Loucy (cell line): ENCODE results near the gene LIM2.
"Not testable (repeated sequence)": the region's sequence is repeated elsewhere in the genome, so short reads cannot be mapped to it uniquely, and the experiment has no call there.

Experiments
- H2AFZ ChIP-seq: fragments of 200-600 bp; sonication (generic); 2 replicates; pipeline ENCODE4 v1.6.0; 2016; ENCODE audit warnings: antibody characterized with exemption, mild to moderate bottlenecking, low read length, moderate library complexity
- H3F3A ChIP-seq: fragments of 200-600 bp; 2 replicates; pipeline ENCODE4 v1.6.0; 2016; ENCODE audit warnings: antibody characterized with exemption, low read depth, mild to moderate bottlenecking
- H3K27me3 ChIP-seq: fragments of 200-600 bp; sonication (generic); 2 replicates; pipeline ENCODE4 v1.6.1; 2014; ENCODE audit warnings: low read length, mild to moderate bottlenecking; ENCODE audit not compliant: insufficient read depth, poor library complexity, severe bottlenecking
- H3K36me3 ChIP-seq: fragments of 200-600 bp; sonication (generic); 2 replicates; pipeline ENCODE4 v1.6.1; 2016; ENCODE audit warnings: low read length; ENCODE audit not compliant: insufficient read depth
- H3K4me1 ChIP-seq: fragments of 200-600 bp; sonication (generic); 2 replicates; pipeline ENCODE4 v1.5.1; 2014; ENCODE audit warnings: low read length, mild to moderate bottlenecking; ENCODE audit not compliant: insufficient read depth, poor library complexity, severe bottlenecking
- H3K4me2 ChIP-seq: fragments of 200-600 bp; sonication (generic); 2 replicates; pipeline ENCODE4 v1.6.0; 2014; ENCODE audit warnings: antibody characterized with exemption, low read length, low read depth, mild to moderate bottlenecking; ENCODE audit not compliant: poor library complexity, severe bottlenecking
- H3K4me3 ChIP-seq: fragments of 200-600 bp; sonication (generic); 2 replicates; pipeline ENCODE4 v1.5.1; 2014; ENCODE audit warnings: low read length, mild to moderate bottlenecking, mixed read lengths; ENCODE audit not compliant: poor library complexity, severe bottlenecking
- H3K79me2 ChIP-seq: fragments of 200-600 bp; sonication (generic); 2 replicates; pipeline ENCODE4 v1.6.1; 2014; ENCODE audit warnings: low read length; ENCODE audit not compliant: insufficient read depth
- H3K9ac ChIP-seq: fragments of 200-600 bp; sonication (generic); 2 replicates; pipeline ENCODE4 v1.6.0; 2014; ENCODE audit warnings: mild to moderate bottlenecking, low read depth, low read length, moderate library complexity; ENCODE audit not compliant: poor library complexity, severe bottlenecking
- H3K9me2 ChIP-seq: fragments of 200-600 bp; sonication (generic); replicated peaks from 2 replicates; pipeline ENCODE4 v1.6.1; 2016; ENCODE audit warnings: low read depth, low read length, mixed read lengths
- H3K9me3 ChIP-seq: fragments of 200-600 bp; sonication (generic); 2 replicates; pipeline ENCODE4 v1.6.1; 2014; ENCODE audit warnings: mild to moderate bottlenecking, antibody characterized with exemption, low read length, low read depth; ENCODE audit not compliant: insufficient read depth
- H4K20me1 ChIP-seq: fragments of 200-600 bp; sonication (generic); 2 replicates; pipeline ENCODE4 v1.6.0; 2014; ENCODE audit warnings: antibody characterized with exemption, low read length, mild to moderate bottlenecking; ENCODE audit not compliant: insufficient read depth, poor library complexity, severe bottlenecking
- CTCF ChIP-seq: fragments of 200-600 bp; sonication (generic); conservative IDR thresholded peaks from 2 replicates; pipeline ENCODE4 v1.5.1; 2014; ENCODE audit warnings: mild to moderate bottlenecking, antibody characterized with exemption, low read length
- EZH2phosphoT487 ChIP-seq: fragments of 200-600 bp; IDR thresholded peaks from 2 replicates; pipeline ENCODE4 v1.6.1; 2018; ENCODE audit warnings: antibody characterized with exemption, mild to moderate bottlenecking, moderate library complexity, borderline replicate concordance

LIM2 gene

GRCh38 chr19:51410950-51411748 lies 23.4 kb upstream of the LIM2 start:
- Histone ChIP-seq H2AFZ (no peak overlapping the region), H4K20me1 (no peaks in the 10 kb centered on the region)

DNA sequence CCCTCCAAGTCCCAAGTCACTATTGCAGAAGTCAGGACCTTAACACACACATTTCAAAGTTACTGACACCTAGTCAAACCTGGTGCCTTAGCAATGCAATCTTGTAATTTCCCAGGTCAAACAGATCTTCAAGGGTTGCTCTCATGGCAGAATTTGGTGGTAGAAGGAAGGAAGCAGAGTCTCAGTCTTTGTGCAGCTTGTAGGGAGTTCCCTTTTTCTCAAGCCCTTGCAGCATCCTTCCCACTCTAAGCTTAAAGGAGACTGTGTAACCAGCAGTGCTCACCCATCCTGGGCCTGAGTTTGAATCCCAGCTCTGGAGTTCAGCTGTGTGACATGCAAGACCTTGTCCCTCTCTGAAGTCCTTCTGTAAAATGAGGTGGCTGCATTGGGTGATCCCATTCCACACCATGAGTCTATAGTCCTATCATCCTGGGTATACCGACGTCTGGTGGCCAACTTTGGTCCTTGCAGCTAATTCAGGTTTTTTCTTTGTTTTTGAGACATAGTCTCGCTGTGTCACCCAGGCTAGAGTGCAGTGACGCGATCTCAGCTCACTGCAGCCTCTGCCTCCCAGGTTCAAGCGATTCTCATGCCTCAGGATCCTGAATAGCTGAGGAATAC lies 19.8 kb upstream of the LIM2 start:
- H3F3A ChIP-seq: no peaks in the 10 kb centered on the region
- H3K4me1 ChIP-seq: peaks cover 3% of the 10 kb centered on the region
- no peak overlapping the region for H3K4me3 ChIP-seq
- no peak overlapping the region for H3K9ac ChIP-seq
- no peak overlapping the region for H3K4me2 ChIP-seq
- H3K9me3 ChIP-seq: peaks cover 2% of the 10 kb centered on the region; the same call in 1 of the 2 replicates
- no peaks in the 10 kb centered on the region for H3K79me2 ChIP-seq
- H2AFZ ChIP-seq: peak overlapping the region; percentile 73
- H3K27me3 ChIP-seq: no peaks in the 10 kb centered on the region
- no peaks in the 10 kb centered on the region for H3K36me3 ChIP-seq
- TF ChIP-seq EZH2phosphoT487: no peak
- peak; percentile 80 for TF ChIP-seq CTCF
- H3K9me2 ChIP-seq: no peaks in the 10 kb centered on the region
- no peaks in the 10 kb centered on the region for H4K20me1 ChIP-seq

More at GRCh38 chr19:51410950-51411748, 23.4 kb upstream of the LIM2 start:
- Histone ChIP-seq H3K4me2 (no peak overlapping the region), H3K4me3 (no peak overlapping the region), H3K4me1 (peaks cover 3% of the 10 kb centered on the region), H3K9ac (no peak overlapping the region), H3K79me2 (no peaks in the 10 kb centered on the region), H3K9me3 (no peaks in the 10 kb centered on the region; the same call in 1 of the 2 replicates), H3K9me2 (no peaks in the 10 kb centered on the region), H3K27me3 (no peaks in the 10 kb centered on the region), H3F3A (no peaks in the 10 kb centered on the region), H3K36me3 (no peaks in the 10 kb centered on the region)
- TF ChIP-seq EZH2phosphoT487 (no peak), CTCF (no peak)

- TF ChIP-seq CTCF: no peak
- no peak for TF ChIP-seq EZH2phosphoT487
- H2AFZ ChIP-seq: no peak overlapping the region
- H3K27me3 ChIP-seq: no peaks in the 10 kb centered on the region
- H3K79me2 ChIP-seq: no peaks in the 10 kb centered on the region
- no peak overlapping the region for H3K4me2 ChIP-seq
- no peak overlapping the region for H3K4me3 ChIP-seq
- H4K20me1 ChIP-seq: no peaks in the 10 kb centered on the region
- peaks cover 8% of the 10 kb centered on the region; the same call in 1 of the 2 replicates for H3K9me3 ChIP-seq
- no peak overlapping the region for H3K9ac ChIP-seq
- peaks cover 21% of the 10 kb centered on the region for H3K4me1 ChIP-seq
- H3K9me2 ChIP-seq: no peaks in the 10 kb centered on the region
- no peaks in the 10 kb centered on the region for H3F3A ChIP-seq
- H3K36me3 ChIP-seq: no peaks in the 10 kb centered on the region
Observed at GRCh38 chr19:51402117-51402516, 14.3 kb upstream of the LIM2 start.

- not testable (repeated sequence) for H3K9me3 ChIP-seq, H3K36me3 ChIP-seq, H3F3A ChIP-seq, H4K20me1 ChIP-seq, H3K4me3 ChIP-seq, H3K27me3 ChIP-seq, H3K9me2 ChIP-seq, H2AFZ ChIP-seq, H3K79me2 ChIP-seq
- Histone ChIP-seq H3K9ac (peak overlapping the region; percentile 19), H3K4me1 (peaks cover 35% of the 10 kb centered on the region), H3K4me2 (peak overlapping the region; percentile 45)
Observed at GRCh38 chr19:51399936-51400335, 12.2 kb upstream of the LIM2 start.
